Measurements from ENCODE around the gene TSHZ3.

TSHZ3 gene

GRCh38 chr19:31260171-31260933 lies 88.9 kb downstream of the TSHZ3 start:
- DNase-seq: no peak

DNA sequence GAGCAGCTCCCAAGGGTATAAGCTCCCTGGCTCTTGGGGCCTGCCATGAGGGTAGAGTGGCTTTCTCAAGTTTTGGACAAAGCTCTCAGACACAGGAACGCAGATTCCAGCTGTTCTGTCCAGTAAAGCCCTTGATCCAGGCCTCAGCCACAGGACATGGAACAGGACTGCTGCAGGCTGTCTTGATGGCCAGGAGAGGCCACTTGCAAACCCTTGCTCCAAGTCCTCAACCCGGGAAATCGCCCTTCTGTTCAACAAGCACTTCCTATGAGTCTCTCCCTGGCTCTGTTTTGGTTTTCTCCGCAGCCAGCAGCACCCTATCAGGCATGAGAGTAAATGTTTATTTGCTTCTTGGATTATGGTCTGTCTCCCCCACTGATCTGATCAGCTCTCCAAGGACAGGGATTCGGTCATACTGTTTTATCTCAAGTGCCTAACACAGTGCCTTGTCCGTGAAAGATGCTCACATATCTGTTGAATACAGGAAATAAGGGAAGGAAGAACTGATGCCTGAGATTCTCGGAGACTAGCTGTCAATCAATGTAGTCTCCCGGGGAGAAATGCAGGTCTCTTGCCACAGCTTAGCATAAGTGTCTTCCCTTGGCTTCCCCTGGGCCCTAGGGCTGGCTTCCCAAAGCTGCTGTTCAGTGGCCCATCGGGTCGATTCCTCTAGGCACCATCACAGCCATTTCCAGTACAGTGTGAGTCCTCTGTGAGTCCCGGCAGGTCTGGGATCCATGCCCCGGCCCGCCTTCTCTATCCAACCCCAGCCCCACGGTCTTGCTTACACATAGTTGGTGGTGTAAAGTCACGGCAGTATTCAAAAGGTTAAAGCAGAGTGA lies 90.8 kb downstream of the TSHZ3 start:
- no peak for DNase-seq

GRCh38 chr19:31257426-31258130 lies 91.7 kb downstream of the TSHZ3 start:
- DNase-seq: no peak

DNA sequence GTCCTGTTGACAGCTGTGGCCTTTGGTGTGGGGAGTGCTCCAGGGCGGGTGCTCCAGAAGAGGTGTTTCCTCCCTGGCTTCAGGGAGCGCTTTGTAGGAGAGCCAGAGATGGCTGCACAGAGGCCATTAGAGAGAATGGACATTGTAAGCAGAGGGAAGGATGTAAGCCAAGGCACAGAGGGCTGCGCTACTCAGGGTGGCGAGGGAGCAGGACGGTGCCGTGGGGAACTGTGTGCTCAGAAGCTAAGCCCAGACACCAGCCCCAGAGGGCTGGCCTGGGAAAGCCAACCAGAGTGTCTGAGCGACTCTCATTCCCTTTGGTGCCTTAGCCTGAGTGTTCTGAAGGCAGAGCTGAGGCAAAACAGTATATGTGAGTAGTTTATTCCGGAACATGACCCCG lies 92.2 kb downstream of the TSHZ3 start:
- DNase-seq: no peak

DNA sequence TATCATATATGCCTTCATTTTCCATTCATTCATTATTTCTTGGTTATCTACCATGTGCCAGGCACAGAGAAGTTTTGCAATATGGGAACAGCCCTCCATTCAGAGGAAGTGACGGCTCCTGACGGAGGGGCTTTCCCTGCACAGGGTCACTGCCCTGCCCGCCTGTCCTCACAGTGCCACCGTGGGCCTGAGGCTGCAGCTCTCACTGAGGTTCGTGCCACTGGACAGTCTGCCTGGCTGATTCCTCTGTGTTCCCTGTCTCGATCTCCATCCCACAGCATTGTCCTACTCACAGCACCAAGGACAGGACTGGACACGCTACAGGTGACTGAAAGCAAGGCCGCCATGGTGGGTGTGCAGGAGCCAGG lies 92.7 kb downstream of the TSHZ3 start:
- no peak for DNase-seq

- no peak for DNase-seq
Observed at GRCh38 chr19:31255831-31256592, 93.2 kb downstream of the TSHZ3 start.

DNA sequence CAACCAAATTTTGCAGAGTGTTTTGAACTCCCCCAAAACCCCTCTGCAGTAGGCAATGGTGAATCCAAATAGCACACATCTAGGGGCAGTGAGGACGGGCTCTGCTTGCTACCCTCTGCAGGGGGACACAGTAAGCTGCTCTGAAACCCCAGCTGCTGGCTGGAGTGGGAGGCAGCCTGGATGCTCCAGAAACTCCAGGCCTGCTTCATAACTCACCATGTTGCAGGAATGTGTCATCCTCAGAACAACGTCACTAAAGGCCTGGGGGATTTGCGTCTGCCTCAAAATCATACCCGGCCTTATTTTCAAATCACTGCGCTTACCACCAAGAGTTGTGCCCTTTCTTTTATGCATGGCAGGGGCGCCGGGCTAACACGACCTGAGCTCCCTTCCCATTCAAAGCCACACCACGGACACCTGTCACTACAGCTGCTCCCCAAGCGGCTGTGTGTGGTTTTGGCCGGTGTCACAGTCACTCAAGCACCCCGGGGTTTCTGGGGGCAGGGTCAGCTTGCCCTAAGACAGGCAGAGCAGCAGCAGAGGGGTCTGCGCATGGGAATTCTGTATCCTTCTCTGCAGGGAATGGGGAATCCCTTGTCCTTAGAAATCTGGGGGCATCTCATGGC lies 93.9 kb downstream of the TSHZ3 start:
- no peak for DNase-seq

DNA sequence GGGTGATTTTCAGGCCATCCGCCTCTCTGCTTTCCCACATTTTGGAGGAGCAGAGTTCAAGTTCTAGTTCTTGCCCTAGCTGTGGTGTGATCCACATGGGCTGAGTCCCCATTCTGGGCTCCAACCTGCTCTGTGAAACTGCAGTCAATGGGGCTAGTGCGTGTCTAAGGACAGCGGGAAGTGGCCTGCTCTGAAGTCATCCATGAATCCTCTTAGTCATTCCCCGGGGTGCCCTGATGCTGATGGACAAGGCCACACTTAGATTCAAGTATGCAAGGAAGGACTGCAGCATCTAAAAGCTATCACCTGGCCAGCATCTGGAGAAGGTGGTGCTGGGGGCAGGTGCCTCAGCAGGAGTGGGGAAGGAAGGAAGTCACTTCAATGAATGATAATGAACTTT lies 94.6 kb downstream of the TSHZ3 start:
- no peak for DNase-seq

DNA sequence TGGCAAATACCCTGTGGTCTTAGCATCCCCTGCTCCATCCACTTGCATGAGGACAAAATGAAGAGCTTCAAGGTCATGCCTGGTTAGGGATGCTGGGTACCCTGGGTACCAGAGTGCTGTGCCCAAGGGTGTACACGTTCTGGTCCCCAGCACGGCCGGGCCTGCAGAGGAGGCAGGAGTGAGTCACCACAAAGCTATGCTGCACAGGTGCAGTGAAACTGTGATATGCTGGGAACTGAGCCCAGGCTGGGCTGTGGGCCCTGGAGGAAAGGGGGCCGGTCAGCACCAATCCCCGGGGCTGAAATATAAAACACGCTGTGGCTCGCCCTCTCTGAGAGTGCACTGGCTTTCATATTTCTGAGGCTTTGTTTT lies 95.1 kb downstream of the TSHZ3 start:
- no peak for DNase-seq

DNA sequence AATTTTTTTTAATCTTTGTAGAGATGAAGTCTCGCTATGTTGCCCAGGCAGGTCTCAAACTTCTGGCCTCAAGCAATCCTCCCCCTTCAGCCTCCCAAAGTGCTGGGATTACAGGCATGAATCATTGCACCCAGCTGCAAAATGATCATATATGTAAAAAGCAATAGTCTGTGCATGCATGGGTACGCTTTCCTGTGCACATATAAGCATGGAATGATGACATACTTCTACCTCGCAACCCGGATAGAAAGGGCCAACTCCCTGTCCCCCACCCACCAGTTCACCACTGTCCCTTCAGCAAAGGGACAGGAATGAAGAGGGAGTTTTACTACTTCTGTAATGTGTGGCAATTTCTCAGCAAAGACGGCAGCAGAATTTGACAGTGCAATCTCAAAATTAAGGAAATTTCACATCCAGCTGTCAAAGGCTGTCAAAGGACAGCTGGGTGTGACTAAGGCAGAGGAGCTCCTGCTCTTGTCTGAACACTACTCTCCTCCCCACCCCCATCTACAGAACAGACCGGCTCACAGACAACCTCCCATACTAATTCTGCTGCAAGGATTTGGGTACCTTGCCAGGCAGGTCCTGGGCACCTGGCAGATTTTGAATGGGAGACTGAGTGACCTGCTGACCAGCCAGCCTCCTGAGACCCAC lies 95.6 kb downstream of the TSHZ3 start:
- no peak for DNase-seq

DNA sequence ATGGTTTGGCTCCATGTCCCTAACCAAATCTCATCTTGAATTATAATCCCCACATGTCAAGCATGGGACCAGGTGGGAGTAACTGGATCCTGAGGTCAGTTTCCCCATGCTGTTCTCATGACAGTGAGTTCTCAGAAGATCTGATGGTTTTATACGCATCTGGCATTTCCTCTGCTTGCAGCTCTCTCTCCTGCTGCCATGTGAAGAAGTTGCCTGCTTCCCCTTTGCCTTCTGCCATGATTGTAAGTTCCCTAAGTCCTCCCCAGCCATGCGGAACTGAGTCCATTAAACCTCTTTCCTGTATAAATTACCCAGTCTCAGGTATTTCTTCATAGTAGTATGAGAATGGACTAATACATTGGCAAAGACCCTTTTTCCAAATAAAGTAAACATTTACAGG lies 96.8 kb downstream of the TSHZ3 start:
- DNase-seq: no peak

- DNase-seq: no peak
Observed at GRCh38 chr19:31249217-31249616, 100.0 kb downstream of the TSHZ3 start.

DNA sequence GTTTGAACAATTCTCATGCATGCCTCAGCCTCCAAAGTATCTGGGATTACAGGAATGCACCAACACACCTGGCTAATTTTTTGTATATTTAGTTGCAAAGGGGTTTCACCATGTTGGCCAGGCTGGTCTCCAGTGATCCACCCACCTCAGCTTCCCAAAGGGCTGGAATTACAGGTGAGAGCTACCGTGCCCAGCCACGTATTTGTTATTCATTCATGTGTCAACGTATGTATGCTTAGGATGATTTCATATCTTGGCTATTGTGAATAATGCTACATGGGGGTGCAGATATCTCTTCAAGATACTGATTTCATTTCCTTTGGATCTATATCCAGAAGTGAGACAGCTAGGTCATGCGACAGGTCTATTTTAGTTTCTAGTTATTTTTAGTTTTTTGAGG lies 113.4 kb downstream of the TSHZ3 start:
- no peak for DNase-seq

GRCh38 chr19:31233295-31233800 lies 115.9 kb downstream of the TSHZ3 start:
- DNase-seq: no peak

GRCh38 chr19:31232871-31233270 lies 116.4 kb downstream of the TSHZ3 start:
- no peak for DNase-seq

DNA sequence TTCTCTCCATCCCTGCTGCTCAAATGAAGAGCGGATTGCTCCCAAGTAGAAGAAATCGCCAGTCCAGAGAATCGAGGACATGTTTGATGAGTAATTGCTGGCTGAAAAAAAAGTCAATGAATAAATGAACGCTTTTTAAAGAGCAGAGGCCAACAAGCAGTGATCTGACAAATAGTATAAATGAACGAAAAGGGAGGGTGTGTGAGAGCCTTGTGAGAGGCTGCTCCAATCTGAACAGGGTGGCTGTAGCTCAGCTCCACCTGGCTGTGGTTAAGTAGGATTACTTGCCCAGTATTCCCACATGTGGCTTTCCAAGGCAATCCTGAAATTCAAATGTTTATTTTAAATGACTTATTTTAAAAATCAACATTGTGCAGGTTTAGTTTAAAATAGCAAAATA lies 117.1 kb downstream of the TSHZ3 start:
- no peak for DNase-seq

- no peak for DNase-seq
Observed at GRCh38 chr19:31231237-31231636, 118.0 kb downstream of the TSHZ3 start.

DNA sequence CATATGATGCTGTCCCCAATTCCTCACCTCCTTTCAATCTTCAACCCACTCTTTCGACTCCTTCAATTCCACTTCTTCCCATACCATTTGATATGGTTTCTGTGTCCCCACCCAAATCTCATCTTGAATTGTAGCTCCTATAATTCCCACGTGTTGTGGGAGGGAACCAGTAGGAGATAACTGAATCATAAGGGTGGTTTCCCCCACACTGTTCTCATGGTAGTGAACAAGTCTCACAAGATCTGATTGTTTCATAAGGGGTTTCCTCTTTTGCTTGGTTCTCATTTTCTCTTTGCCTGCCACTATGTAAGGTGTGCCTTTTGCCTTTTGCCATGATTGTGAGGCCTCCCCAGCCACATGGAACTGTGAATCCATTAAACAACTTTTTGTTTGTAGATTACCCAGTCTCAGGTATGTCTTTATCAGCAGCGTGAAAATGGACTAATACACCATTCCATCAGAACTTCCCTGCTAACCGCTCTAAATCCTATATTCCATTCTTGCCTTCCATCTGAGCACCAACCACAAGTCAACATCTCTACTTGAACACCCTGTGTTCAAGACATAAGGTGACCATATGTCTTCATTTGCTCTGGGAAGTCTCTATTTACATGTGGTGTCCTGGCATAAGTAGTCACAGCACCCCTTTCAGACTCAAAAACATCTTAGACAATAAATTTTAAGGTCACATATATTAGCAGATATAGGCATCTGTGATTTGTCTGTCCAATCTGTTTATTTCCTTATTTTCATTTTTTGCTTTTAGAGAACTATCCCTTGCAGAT lies 122.9 kb downstream of the TSHZ3 start:
- no peak for DNase-seq
